Muscle of arm (tissue), 14 donors: Measurements from ENCODE around the gene KIZ. TPM values are rescaled to one million over a fixed set of nuclear protein-coding genes. Genes with fewer than 3 reads are reported as not detected.

ENCODE experiments used
- DNase-seq: peaks from one replicate; pipeline ENCODE4 v3.0.0-alpha.2; 2013
- long read RNA-seq, 11 donors: transcript quantifications; one replicate each; lab custom pipeline, GENCODE V29; 2026
- polyA plus RNA-seq, 12 donors: library from polyadenylated mRNA; unstranded; fragments of 120-200 nt; gene quantifications; one replicate each; pipeline ENCODE4 v1.2.1, GENCODE V29; 2013; ENCODE audit not compliant: insufficient read length in 12 of 12

Gene KIZ
- 10 to 100 TPM in 11 of 12 donors, not detected in 1; 13.5 to 25.5 (median 16.8) TPM for polyA plus RNA-seq
- long read RNA-seq, donor 1, partial matches to known transcripts: 5 of 5 reads
- long read RNA-seq, donor 1, other reads (novel, unspliced or antisense): 0 of 5 reads
- long read RNA-seq, donor 2, partial matches to known transcripts: 0 of 4 reads
- long read RNA-seq, donor 2, other reads (novel, unspliced or antisense): 0 of 4 reads
- long read RNA-seq, donor 3: 0 reads
- long read RNA-seq, donor 4: 0 reads
- long read RNA-seq, donor 5, partial matches to known transcripts: 560 of 562 reads
- long read RNA-seq, donor 5, other reads (novel, unspliced or antisense): 0 of 562 reads
- long read RNA-seq, donor 6, partial matches to known transcripts: 0 of 2 reads
- long read RNA-seq, donor 6, other reads (novel, unspliced or antisense): 0 of 2 reads
- long read RNA-seq, donor 7, partial matches to known transcripts: 134 of 134 reads
- long read RNA-seq, donor 7, other reads (novel, unspliced or antisense): 0 of 134 reads
- long read RNA-seq, donor 8, partial matches to known transcripts: 0 of 1 reads
- long read RNA-seq, donor 8, other reads (novel, unspliced or antisense): 0 of 1 reads
- long read RNA-seq, donor 9: 0 reads
- long read RNA-seq, donor 10, partial matches to known transcripts: 0 of 2 reads
- long read RNA-seq, donor 10, other reads (novel, unspliced or antisense): 0 of 2 reads
- long read RNA-seq, donor 11: 0 reads

GRCh38 chr20:21125849-21126580, at the start of gene KIZ:
Gene KIZ, plus strand, starts transcription at chr20:21126082. Its CDS starts 34 bp downstream, at chr20:21126116.
- DNase-seq: peak; percentile 94

GRCh38 chr20:21077809-21078345, 48.0 kb upstream of the KIZ start:
- DNase-seq: no peak

GRCh38 chr20:21082584-21082983, 43.3 kb upstream of the KIZ start:
- no peak for DNase-seq

GRCh38 chr20:21083825-21084325, 42.0 kb upstream of the KIZ start:
- DNase-seq: no peak

- DNase-seq: no peak
Observed at GRCh38 chr20:21087862-21088540, 37.9 kb upstream of the KIZ start.

- DNase-seq: no peak
Observed at GRCh38 chr20:21089391-21089790, 36.5 kb upstream of the KIZ start.

- DNase-seq: no peak
Observed at GRCh38 chr20:21090111-21090618, 35.7 kb upstream of the KIZ start.

- no peak for DNase-seq
Observed at GRCh38 chr20:21090721-21091120, 35.2 kb upstream of the KIZ start.

- DNase-seq: no peak
Observed at GRCh38 chr20:21092806-21093205, 33.1 kb upstream of the KIZ start.

GRCh38 chr20:21096321-21097043, 29.4 kb upstream of the KIZ start:
- DNase-seq: no peak

GRCh38 chr20:21099751-21100577, 25.9 kb upstream of the KIZ start:
- DNase-seq: no peak

- DNase-seq: no peak
Observed at GRCh38 chr20:21100578-21101452, 25.1 kb upstream of the KIZ start.

GRCh38 chr20:21101453-21101931, 24.4 kb upstream of the KIZ start:
- no peak for DNase-seq

- DNase-seq: no peak
Observed at GRCh38 chr20:21101932-21102575, 23.8 kb upstream of the KIZ start.

- no peak for DNase-seq
Observed at GRCh38 chr20:21102603-21103311, 23.1 kb upstream of the KIZ start.

- DNase-seq: no peak
Observed at GRCh38 chr20:21103582-21104465, 22.1 kb upstream of the KIZ start.
